22Rv1 (cell line): ENCODE measurements around the gene UBE2E2.

Experiments used
- H3K27ac ChIP-seq: fragments of 450-650 bp; 2 replicates; pipeline ENCODE4 v1.5.1; 2017
- CTCF ChIP-seq: fragments of 450-650 bp; IDR thresholded peaks from 2 replicates; pipeline ENCODE4 v1.5.1; 2017; ENCODE audit warnings: mild to moderate bottlenecking
- ZFX ChIP-seq: fragments of 450-650 bp; IDR thresholded peaks from 2 replicates; pipeline ENCODE4 v1.6.1; 2017; ENCODE audit warnings: antibody characterized with exemption, borderline replicate concordance

The UBE2E2 gene

GRCh38 chr3:23248594-23249131 is 45.5 kb downstream of the UBE2E2 start:
- no peak overlapping the region for H3K27ac ChIP-seq
- TF ChIP-seq CTCF: no peak
- no peak for TF ChIP-seq ZFX

- TF ChIP-seq ZFX: no peak
- TF ChIP-seq CTCF: no peak
- H3K27ac ChIP-seq: no peak overlapping the region
These were observed 46.8 kb downstream of the UBE2E2 start for GRCh38 chr3:23249961-23250360.

- TF ChIP-seq CTCF (no peak), ZFX (no peak)
- no peak overlapping the region for H3K27ac ChIP-seq
These were observed 49.0 kb downstream of the UBE2E2 start for GRCh38 chr3:23252122-23252521.

GRCh38 chr3:23253214-23253613 is 50.1 kb downstream of the UBE2E2 start:
- no peak overlapping the region for H3K27ac ChIP-seq
- TF ChIP-seq CTCF: no peak
- TF ChIP-seq ZFX: no peak

- TF ChIP-seq CTCF: no peak
- no peak overlapping the region for H3K27ac ChIP-seq
These were observed 51.2 kb downstream of the UBE2E2 start for GRCh38 chr3:23254282-23254681.

GRCh38 chr3:23254835-23255234 is 51.7 kb downstream of the UBE2E2 start:
- no peak overlapping the region for H3K27ac ChIP-seq
- TF ChIP-seq CTCF: no peak
- no peak for TF ChIP-seq ZFX

GRCh38 chr3:23256741-23257435 is 53.8 kb downstream of the UBE2E2 start:
- TF ChIP-seq ZFX: no peak
- no peak for TF ChIP-seq CTCF
- no peak overlapping the region for H3K27ac ChIP-seq
